GM12878 (cell line): ENCODE data around the gene GARNL3. TPM values are rescaled to one million over a fixed set of nuclear protein-coding genes. Genes with fewer than 3 reads are reported as not detected.

Experiments
- ATAC-seq: fragments of 200-7000 bp; cut with Tn5 transposase; 3 replicates; pipeline ENCODE4 v1.9.1; 2020; ENCODE audit warnings: mild to moderate bottlenecking, moderate library complexity
- BruUV-seq: library from RNA; stranded (reverse); fragments of 400-500 nt; replicated peaks from 2 replicates; lab custom pipeline; 2021; lab: Mats Ljungman, UMichigan
- CTCF ChIA-PET: fragments of 300-600 bp; sonication (Branson Sonifier 250); formaldehyde crosslinking; extraction: SDS; loops from one replicate; lab custom pipeline; 2021; ENCODE audit warnings: inconsistent platforms; lab: Yijun Ruan, JAX
- POLR2A ChIA-PET: fragments of 350-600 bp; formaldehyde crosslinking; extraction: SDS; loops from one replicate; lab custom pipeline; 2021; ENCODE audit warnings: inconsistent platforms; lab: Charles Lee
- RAD21 ChIA-PET: fragments of 300-600 bp; sonication (Branson Sonifier 250); formaldehyde crosslinking; loops from one replicate; lab custom pipeline; 2023; ENCODE audit warnings: antibody characterized with exemption; ENCODE audit not compliant: unreplicated experiment; lab: Charles Lee
- SMC1A ChIA-PET: fragments of 300-600 bp; sonication (Branson Sonifier 250); formaldehyde crosslinking; loops from one replicate; lab custom pipeline; 2023; ENCODE audit not compliant: unreplicated experiment, uncharacterized antibody; lab: Charles Lee
- DNase-seq: peaks from one replicate; pipeline ENCODE4 v3.0.0-alpha.2; 2011; ENCODE audit warnings: low read depth, low spot score
- FAIRE-seq: peaks from 3 replicates; lab custom pipeline; 2011; peaks lifted over from hg19 to GRCh38; lab: Jason Lieb, UNC
- H2AFZ ChIP-seq: 2 replicates; pipeline ENCODE4 v1.6.0; 2011; ENCODE audit warnings: low read depth, low read length, control low read depth; ENCODE audit not compliant: control insufficient read depth
- H3K27ac ChIP-seq: 2 replicates; pipeline ENCODE4 v1.5.1; 2011; ENCODE audit warnings: control low read depth; ENCODE audit not compliant: control insufficient read depth, insufficient read depth
- H3K27me3 ChIP-seq, 2 experiments: replicated peaks in 1 of 2; 2 replicates each; pipeline versions ENCODE4 v1.6.0 to v1.6.1; 2011; ENCODE audit warnings: low read length in 1 of 2; ENCODE audit not compliant: control insufficient read depth in 2 of 2, insufficient read depth in 2 of 2
- H3K36me3 ChIP-seq, 2 experiments: 2 replicates each; pipeline ENCODE4 v1.5.1; 2011; ENCODE audit warnings: low read length in 1 of 2; ENCODE audit not compliant: control insufficient read depth in 2 of 2, insufficient read depth in 2 of 2
- H3K4me1 ChIP-seq: 2 replicates; pipeline ENCODE4 v1.6.1; 2011; ENCODE audit warnings: mild to moderate bottlenecking, low read length, moderate library complexity, mixed read lengths; ENCODE audit not compliant: control insufficient read depth, insufficient read depth
- H3K4me2 ChIP-seq: 2 replicates; pipeline ENCODE4 v1.6.0; 2011; ENCODE audit warnings: control low read depth; ENCODE audit not compliant: control insufficient read depth, insufficient read depth
- H3K4me3 ChIP-seq: fragments of 200-600 bp; sonication (generic); 2 replicates; pipeline ENCODE4 v1.5.1; 2016
- H3K79me2 ChIP-seq: 2 replicates; pipeline ENCODE4 v1.6.0; 2011; ENCODE audit warnings: low read length; ENCODE audit not compliant: control insufficient read depth, insufficient read depth
- H3K9ac ChIP-seq: 2 replicates; pipeline ENCODE4 v1.8.0; 2011; ENCODE audit warnings: low read length, control low read depth, mixed read lengths; ENCODE audit not compliant: control insufficient read depth, insufficient read depth
- H3K9me3 ChIP-seq: replicated peaks from 3 replicates; pipeline ENCODE4 v1.5.1; 2011; ENCODE audit warnings: mild to moderate bottlenecking, low read length; ENCODE audit not compliant: control insufficient read depth, insufficient read depth
- H4K20me1 ChIP-seq: 2 replicates; pipeline ENCODE4 v1.6.0; 2011; ENCODE audit not compliant: control insufficient read depth, insufficient read depth
- EED ChIP-seq: sonication (generic); IDR thresholded peaks from 2 replicates; pipeline ENCODE4 v1.6.1; 2016; ENCODE audit warnings: antibody characterized with exemption, low read depth
- EP300 ChIP-seq, 2 experiments: fragments of 150-350 bp in 1 of 2; IDR thresholded peaks; 2 replicates each; pipeline ENCODE4 v1.6.1; 2011 to 2012; ENCODE audit warnings: low read depth in 2 of 2, low read length in 2 of 2, borderline replicate concordance in 1 of 2, improper control_type of control experiment in 1 of 2, inconsistent platforms in 1 of 2; ENCODE audit not compliant: control insufficient read depth in 1 of 2
- KLF5 ChIP-seq: fragments of 450-650 bp; IDR thresholded peaks from 2 replicates; pipeline ENCODE4 v1.6.1; 2014; ENCODE audit warnings: mild to moderate bottlenecking; ENCODE audit not compliant: partially characterized antibody
- RAD51 ChIP-seq: fragments of 450-650 bp; IDR thresholded peaks from 2 replicates; pipeline ENCODE4 v1.6.1; 2016; ENCODE audit warnings: moderate library complexity, mild to moderate bottlenecking, inconsistent platforms
- YY1 ChIP-seq: IDR thresholded peaks from 2 replicates; pipeline ENCODE4 v1.6.1; 2011; ENCODE audit warnings: low read depth, mild to moderate bottlenecking, low read length
- WGBS: methylation state at CpG from one replicate; pipeline ENCODE4 v1.1.6; 2016; ENCODE audit warnings: low lambda C conversion rate; ENCODE audit not compliant: insufficient replicate concordance, insufficient coverage; ENCODE audit errors: missing lambda C conversion rate; 5-methylcytosine and 5-hydroxymethylcytosine counted together
- in situ Hi-C: fragments of 300-500 bp; cut with MboI; formaldehyde crosslinking; loops from 9 replicates; pipeline ENCODE4 v1.14.3; 2018; ENCODE audit warnings: mixed read lengths
- intact Hi-C: fragments of 100-400 bp; cut with micrococcal nuclease; formaldehyde crosslinking; loops from one replicate; pipeline ENCODE4 v1.14.2; 2022; ENCODE audit not compliant: unreplicated experiment
- polyA plus RNA-seq, 11 experiments: library from polyadenylated mRNA; depleted of rRNA in 4 of 11; unstranded in 6 of 11; stranded (reverse) in 5 of 11; fragments of >200 nt; fragmentation: Nextera tagmentation in 4 of 11; fragmentation: Illumina TruSeq in 1 of 11; extraction: Ambion mirVana in 4 of 11; extraction: Trizol in 1 of 11; gene quantifications; 1 replicate in 1 of 11; 2 replicates in 10 of 11; pipeline versions ENCODE4 v1.2.1 to v1.2.3, GENCODE V29; 2011 to 2016; ENCODE audit warnings: inconsistent platforms in 2 of 11, missing spikeins in 2 of 11, low read depth in 1 of 11
- total RNA-seq, 4 experiments: library from RNA; depleted of rRNA in 3 of 4; stranded (reverse); fragments of >200 nt in 3 of 4; fragmentation: Illumina TruSeq in 1 of 4; extraction: Trizol in 1 of 4; gene quantifications; 2 replicates each; pipeline versions ENCODE4 v1.2.1 to v1.2.3, GENCODE V29; 2013 to 2021
- TF ChIP-seq, protein P1 (sequence below): fragments of 450-650 bp; formaldehyde crosslinking; IDR thresholded peaks from 2 replicates; pipeline ENCODE4 v1.4.0; 2020; ENCODE audit warnings: mild to moderate bottlenecking, moderate library complexity

GARNL3 gene
- total and polyA plus RNA-seq, 10 of the 15 experiments (the other 5 are each of a cell fraction or from before 2014, with no cell fraction given) = 0.89 to 13.2 (median 6.3) TPM

DNA sequence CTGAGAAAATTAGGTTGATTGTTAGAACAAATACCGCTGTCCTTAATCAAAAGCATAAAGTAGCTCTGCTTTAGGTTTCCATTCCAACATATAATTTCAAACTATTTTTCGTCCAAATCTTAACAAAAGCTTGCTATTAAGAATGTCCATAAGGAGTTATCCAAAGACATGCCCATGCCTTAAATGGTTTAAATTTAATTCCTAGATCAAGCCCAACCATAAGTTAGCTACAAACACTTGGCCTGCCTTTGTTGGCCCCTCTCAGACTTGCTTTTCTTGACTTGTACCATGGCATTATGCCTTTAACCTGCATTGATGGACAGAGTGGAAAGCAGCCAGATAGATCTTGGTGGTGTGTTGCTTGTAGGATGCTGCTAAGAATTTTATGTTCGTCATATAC, 8.8 kb downstream of the GARNL3 start:
- no peaks in the 10 kb centered on the region; a peak in 1 of 4 replicates for H3K36me3 ChIP-seq
- peaks cover 44% of the 10 kb centered on the region for H3K4me1 ChIP-seq
- no peaks in the 10 kb centered on the region for H3K27me3 ChIP-seq
- no peak overlapping the region for H3K4me2 ChIP-seq
- H3K79me2 ChIP-seq = peaks cover 2% of the 10 kb centered on the region; the same call in 1 of the 2 replicates
- 96% methylated on average over 3 of the region's 3 CpGs for WGBS
- no TSS peak for BruUV-seq
- no peak overlapping the region for H3K27ac ChIP-seq
- no peak overlapping the region for H2AFZ ChIP-seq
- ChIA-PET RAD21 (no interaction called here), SMC1A (no interaction called here), CTCF (interaction anchor here (1.0 to 1.5 kb wide), 2 partner anchors 10 to 182 kb away, joined by 3 to 4 read pairs; no protein-coding TSS in a partner anchor), POLR2A (no interaction called here)
- H3K9me3 ChIP-seq = no peaks in the 10 kb centered on the region; the same call in 1 of the 3 replicates
- intact Hi-C loops (no loop called here), in situ Hi-C loops (no loop called here)
- FAIRE-seq (no peak), DNase-seq (no peak), ATAC-seq (no peak)
- TF ChIP-seq KLF5 (no peak), EP300 (IDR thresholded peaks at IDR 0.05; ENCODE audit: borderline replicate concordance in 1 of 2, control insufficient read depth in 1 of 2, low read depth in 2 of 2, low read length in 2 of 2) (no peak), YY1 (no peak), EED (no peak), RAD51 (no peak)
- TF ChIP-seq, protein P1, sequence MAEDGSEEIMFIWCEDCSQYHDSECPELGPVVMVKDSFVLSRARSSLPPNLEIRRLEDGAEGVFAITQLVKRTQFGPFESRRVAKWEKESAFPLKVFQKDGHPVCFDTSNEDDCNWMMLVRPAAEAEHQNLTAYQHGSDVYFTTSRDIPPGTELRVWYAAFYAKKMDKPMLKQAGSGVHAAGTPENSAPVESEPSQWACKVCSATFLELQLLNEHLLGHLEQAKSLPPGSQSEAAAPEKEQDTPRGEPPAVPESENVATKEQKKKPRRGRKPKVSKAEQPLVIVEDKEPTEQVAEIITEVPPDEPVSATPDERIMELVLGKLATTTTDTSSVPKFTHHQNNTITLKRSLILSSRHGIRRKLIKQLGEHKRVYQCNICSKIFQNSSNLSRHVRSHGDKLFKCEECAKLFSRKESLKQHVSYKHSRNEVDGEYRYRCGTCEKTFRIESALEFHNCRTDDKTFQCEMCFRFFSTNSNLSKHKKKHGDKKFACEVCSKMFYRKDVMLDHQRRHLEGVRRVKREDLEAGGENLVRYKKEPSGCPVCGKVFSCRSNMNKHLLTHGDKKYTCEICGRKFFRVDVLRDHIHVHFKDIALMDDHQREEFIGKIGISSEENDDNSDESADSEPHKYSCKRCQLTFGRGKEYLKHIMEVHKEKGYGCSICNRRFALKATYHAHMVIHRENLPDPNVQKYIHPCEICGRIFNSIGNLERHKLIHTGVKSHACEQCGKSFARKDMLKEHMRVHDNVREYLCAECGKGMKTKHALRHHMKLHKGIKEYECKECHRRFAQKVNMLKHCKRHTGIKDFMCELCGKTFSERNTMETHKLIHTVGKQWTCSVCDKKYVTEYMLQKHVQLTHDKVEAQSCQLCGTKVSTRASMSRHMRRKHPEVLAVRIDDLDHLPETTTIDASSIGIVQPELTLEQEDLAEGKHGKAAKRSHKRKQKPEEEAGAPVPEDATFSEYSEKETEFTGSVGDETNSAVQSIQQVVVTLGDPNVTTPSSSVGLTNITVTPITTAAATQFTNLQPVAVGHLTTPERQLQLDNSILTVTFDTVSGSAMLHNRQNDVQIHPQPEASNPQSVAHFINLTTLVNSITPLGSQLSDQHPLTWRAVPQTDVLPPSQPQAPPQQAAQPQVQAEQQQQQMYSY = no peak
- H3K9ac ChIP-seq = no peak overlapping the region
- no peaks in the 10 kb centered on the region for H4K20me1 ChIP-seq
- H3K4me3 ChIP-seq = no peak overlapping the region
